ENCODE data around the gene NHP2.

DNA sequence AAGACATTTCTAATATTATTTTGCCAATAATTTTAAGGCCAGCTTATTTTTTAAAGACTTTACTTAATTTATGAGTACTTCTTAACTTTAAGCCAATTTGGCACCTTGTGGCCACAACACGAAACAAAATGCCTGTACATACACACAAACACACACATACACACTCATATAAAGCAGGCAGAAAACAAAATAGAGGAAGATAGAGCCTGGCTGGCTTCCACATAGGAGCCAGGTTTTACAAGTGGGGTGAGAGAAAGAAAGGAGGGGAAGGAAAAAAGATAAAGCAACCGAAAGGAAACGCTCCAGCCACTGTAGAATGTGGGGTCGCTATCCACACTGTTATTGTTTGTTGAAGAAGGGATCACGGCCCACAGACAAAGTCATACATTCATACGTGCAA, 23.1 kb upstream of the NHP2 start:
- TF ChIP-seq, protein P1, sequence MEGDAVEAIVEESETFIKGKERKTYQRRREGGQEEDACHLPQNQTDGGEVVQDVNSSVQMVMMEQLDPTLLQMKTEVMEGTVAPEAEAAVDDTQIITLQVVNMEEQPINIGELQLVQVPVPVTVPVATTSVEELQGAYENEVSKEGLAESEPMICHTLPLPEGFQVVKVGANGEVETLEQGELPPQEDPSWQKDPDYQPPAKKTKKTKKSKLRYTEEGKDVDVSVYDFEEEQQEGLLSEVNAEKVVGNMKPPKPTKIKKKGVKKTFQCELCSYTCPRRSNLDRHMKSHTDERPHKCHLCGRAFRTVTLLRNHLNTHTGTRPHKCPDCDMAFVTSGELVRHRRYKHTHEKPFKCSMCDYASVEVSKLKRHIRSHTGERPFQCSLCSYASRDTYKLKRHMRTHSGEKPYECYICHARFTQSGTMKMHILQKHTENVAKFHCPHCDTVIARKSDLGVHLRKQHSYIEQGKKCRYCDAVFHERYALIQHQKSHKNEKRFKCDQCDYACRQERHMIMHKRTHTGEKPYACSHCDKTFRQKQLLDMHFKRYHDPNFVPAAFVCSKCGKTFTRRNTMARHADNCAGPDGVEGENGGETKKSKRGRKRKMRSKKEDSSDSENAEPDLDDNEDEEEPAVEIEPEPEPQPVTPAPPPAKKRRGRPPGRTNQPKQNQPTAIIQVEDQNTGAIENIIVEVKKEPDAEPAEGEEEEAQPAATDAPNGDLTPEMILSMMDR (IDR thresholded peaks at IDR 0.05): no peak
- no peak for TF ChIP-seq POLR2A (IDR thresholded peaks at IDR 0.05)
